T-helper 1 cell treated with Interleukin-12 subunit alpha and Interleukin-12 subunit beta and Interleukin-4 antibody, amounts not matched to agents 30 ng/mL and 1 ng/mL, for 36 hours (primary cell): ENCODE results near the gene ACSS1. TPM values are rescaled to one million over a fixed set of nuclear protein-coding genes. Genes with fewer than 3 reads are reported as not detected.

Source experiments
- intact Hi-C: fragments of 100-400 bp; cut with micrococcal nuclease; formaldehyde crosslinking; loops from one replicate; pipeline ENCODE4 v1.15.1; 2024
- total RNA-seq: library from RNA; stranded (reverse); gene quantifications from 2 replicates; pipeline ENCODE4 v1.2.3, GENCODE V29; 2022

Gene ACSS1
- total RNA-seq, 1 donor from 2014 or later = 25.9 TPM

DNA sequence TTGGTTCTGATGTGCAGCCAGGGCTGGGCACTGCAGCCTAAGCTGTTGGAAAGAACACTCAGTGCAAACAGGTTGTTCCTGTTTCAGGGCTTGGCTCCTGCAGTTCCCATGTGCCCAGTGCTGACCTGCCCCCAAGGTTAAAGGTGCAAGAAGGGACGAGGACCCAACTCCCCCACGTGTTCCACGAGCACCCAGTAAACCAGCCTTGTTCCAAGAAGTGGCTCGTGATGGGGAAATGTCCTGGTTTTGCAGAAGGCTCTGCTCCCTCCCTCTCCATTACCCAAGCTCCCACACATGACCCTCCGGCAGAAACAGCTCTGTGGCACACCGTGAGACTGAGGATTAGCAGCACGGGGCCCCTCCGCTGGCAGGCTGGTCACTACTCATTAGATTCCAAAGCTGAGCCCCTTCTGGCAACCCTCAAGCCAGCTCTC, 9.4 kb downstream of the ACSS1 start:
- intact Hi-C loops = no loop called here

DNA sequence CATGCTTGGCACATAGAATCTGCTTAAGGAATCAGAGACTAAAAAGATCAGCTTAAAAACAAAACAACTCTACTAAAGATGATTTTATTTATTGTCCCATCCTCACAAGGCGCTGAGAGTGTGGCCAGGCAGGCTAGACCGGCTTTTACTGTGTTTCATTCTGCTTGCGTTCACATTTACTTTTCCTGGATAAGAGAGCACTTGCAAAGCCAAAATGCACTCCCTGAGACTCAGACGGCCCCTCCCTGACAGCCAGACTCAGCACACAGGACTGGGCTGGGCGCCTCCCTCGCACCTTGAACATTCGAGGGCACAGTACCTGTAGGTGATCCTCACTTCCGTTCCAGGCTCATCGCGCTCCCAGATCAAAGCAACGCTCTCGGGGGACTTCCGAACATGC, 10.2 kb downstream of the ACSS1 start:
- intact Hi-C loops = no loop called here

DNA sequence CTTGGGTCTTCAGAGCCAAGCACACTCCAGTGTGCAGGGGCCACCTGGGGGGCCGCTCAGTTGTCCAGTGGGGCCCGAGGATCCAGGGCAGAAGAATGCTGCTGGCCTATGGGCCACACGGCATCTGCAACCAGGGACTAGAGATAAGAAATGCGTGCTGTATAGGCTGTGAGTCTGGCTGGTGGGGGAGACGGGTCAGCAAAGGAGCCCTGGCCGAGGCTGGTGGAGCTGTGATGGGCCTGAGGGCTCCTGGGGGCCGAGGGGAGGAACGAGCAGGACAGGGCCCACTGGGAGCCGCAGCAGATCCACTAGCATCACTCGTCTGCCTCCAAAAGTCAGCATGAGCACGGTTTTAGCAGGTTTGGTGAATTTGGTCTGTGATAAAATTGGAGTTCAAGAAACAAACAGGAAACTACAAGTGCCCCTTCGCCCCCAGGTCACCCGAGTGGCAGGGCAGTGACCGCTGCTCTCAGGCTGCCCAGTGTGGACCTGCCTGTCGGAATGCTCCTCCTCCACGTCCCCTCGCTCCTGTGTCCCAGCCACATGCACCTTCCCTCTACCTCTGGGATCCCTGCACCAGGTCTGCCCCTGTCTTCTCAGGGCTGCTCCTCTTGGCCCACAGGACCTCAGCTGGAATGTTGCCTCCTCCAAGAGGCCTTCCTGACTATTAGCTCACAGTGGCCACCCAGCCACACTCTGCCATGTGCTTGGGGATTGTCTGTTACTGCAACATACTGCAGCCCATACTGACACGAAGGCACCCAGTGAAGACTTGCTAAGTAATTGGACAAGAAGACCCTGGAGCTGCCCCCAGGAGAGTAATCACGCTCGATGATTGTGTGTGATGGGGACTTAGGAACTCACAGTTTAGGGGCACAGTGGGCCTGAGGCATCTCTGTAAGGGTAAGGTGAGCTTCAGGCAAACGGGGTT, 10.9 kb downstream of the ACSS1 start:
- intact Hi-C loops = no loop called here

DNA sequence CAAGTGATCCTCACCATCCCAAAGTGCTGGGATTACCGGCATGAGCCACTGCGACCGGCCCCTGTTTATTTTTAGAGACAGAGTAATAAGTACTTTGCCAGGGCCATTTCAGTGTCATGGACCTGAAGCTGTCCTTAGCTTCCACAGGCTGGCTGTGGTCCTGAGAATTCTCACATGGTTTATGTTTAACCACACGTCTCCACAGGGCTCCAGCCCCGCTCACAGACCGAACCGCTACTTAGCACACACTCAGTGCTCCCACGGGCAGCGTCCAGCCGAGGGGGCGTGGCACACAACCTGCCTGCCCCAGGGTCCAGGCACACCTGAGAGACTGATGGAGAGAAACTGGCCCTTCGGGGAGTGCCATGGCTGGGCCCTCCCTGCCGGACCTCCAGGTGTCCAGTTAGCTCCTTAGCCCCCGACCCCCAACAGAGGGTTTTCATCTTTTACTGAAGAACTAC, 11.7 kb downstream of the ACSS1 start:
- intact Hi-C loops = no loop called here

DNA sequence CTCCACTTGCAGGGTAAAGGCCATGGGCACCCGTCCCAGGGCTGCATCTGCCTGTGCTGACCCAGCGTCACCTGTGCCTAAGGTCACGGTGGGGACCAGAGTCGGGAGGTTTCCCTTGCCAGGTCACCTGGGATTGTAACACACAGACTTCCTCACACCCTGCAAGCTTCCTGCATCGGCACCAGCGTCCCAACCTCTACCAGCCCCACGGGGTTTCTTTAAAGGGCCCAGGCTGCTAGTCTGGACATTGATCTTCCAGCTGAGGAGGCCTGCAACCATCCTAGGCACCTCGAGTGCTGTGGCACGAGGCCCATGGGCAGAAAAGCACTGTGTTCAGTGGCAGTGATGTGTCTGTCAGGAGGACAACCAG, 12.6 kb downstream of the ACSS1 start:
- intact Hi-C loops = no loop called here

DNA sequence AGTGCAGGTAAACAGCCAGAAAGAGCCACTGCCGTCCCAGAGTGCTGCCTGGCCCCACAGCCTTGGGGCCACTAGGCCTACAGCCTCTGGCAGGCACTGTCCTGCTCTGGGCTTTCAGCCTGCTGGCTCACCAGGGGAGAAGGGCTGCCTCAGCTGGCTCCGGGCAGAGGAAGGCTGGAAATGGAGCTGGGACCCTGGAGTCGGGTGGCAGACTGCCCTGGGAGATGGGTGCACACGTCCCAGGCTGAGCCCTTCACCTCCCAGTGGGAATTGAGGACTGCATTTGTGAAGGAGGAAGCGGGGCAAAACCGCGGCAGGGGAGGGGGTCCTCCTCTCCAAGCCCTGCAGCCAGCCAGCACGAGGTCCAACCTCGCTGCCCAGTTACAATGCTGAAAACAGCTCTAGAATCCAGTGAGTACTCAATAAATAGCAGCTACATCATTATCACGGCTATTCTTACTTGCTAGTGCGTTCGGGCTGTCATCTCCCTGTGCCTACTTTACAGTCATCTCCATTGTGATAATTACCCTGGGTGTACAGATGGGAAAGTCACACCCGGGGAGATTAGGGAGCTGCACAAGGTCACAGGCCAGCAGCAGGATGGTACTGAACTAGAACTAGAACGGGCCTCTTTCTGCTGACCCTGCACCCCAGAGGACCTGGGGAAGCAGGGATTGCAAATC, 13.1 kb downstream of the ACSS1 start:
- intact Hi-C loops = no loop called here

DNA sequence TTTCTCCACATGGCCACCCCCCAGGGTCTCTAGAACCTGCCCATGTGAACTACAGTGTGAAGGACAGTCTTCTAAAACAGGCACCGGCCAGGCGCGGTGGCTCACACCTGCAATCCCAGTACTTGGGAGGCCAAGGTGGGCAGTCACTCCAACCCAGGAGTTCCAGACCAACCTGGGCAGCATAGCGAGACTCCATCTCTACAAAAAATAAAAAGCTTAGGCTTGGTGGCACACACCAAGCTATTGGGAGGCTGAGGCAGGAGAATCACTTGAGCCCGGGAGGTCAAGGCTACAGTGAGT, 13.7 kb downstream of the ACSS1 start:
- intact Hi-C loops = no loop called here

DNA sequence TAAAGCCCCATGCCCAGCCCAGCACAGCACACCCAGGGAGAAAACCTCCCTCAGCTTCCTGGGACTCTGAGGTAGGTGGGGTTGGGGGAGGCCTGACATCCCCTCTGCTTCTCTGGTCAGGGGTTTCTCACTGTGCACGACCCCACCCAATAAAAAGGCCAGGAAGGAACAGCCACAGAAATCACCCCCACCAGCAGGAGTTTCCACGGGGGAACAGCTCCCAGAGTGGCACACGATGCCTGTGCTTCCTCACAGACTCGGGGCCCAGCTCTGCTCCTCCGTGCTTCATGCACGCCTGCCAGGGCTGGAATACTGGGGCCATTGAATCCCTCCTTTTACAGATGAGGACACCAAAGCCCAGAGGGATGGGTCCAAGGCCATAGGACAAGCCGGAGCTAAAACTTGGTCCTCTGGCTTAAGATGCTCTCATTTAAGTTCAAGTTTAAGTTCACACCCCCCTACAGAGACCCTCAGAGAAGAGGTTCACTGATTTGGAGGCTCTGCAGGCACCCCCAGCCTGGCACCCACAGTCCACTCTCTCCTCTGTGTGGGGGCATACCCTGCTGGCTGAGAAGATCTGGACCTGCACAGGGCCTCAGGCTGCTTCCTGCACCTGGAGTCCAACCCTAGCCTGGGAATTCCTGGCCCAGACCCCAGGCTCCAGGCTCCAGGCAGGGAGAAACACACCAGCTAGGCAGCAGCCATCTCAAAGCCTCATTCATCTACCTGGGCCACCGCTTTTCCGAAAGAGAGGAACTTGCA, 14.3 kb downstream of the ACSS1 start:
- intact Hi-C loops = loop anchor here (1.0 kb wide), 1 partner anchor 14 kb away; no protein-coding TSS in a partner anchor

DNA sequence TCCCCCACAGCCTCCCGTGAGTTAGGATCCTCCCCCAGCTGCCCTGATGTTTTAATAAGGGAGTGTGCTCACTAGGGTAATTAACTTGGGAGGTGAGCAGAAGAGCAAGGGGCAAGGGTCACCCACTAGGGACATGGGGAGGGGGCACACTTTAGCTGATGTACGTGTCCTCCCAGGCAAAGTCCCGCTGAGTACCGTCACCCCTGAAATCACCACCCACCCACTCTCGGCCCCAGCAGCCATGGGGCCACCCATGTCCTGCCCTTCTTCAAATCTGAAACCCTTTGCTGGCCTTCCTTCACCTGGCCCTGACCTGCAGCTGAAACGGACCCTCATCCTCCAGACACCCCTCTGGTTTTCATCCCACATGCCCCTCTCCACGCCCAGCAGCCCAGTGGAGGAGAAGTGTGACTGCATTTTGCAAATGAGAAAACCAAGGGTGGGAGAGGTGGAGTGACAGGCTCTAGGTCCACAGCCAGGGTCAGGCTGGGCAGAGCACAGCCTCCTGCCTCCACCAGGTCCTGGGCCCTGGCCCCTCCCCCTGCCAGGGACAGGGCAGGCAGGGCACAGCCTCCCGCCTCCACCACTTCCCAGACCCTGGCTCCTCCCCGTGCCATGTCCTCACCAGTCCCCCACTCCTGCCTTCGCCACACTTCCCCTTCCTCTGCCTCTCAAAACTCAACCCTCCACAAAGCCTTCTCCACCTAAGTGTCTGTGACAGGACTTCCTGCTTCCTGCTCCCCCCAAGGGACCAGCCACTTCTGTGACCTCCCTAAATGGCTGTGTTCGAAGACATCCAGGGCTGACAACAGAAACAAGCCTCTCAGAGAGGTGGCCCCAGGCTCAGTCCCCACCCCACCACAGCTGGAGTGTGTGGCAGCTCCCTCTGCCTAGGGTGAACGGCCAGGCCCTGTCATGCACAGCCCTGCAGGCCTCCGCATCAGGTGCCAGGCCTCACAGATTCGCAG, 15.1 kb downstream of the ACSS1 start:
- intact Hi-C loops = loop anchor here (1.0 kb wide), 1 partner anchor 14 kb away; no protein-coding TSS in a partner anchor

DNA sequence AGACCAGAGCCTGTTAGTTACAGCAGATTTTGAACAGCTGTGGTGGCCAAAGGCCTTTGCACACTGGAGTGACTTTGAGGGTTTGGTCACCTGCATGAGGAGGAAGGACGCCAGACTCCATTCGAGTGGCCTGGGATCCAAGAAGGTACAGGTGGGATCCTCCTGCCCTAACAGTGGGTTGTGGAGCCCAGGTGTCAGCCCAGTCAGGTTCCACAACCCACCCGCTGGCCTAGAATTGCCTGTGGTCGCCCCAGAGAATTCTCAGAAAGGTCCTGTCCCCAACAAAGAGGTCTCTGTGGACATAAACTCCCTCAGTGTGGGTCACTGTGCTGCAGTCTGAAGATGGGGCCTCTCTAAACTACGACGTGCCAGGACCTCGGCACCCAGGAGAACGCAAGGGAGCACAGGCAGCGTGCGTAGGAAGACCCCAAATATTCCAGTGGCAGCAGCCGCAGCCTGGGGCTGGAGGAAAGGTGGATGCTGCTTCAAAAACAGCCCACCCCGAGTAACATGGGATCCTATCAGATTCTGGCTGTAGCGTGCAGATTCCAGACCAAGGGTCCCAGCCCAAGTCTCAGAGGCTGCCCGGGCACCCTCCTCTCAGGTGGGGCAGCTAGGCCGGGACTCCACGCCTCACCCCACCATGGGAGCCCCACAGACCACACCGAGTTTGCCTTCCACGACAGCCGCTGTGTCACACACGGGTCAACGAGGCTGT, 16.0 kb downstream of the ACSS1 start:
- intact Hi-C loops = no loop called here

DNA sequence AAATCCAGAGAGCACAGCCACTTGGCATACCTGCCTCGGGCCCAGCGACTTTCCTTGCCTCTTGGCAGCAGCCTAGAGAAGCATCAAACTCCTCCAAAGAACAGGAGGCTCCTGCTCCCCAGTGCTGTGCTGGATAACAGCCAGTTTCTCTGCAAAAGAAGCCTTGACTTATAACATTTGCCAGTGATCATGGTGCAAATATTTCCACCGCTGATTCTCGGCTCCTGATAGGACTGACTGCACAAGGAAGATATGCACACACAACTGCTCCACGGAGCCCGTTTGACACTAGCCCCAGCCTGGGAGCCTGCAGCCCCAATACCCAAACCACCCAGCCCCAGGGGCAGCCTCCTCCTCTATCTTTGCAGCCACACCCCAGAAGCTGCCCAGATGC, 17.5 kb downstream of the ACSS1 start:
- intact Hi-C loops = no loop called here

DNA sequence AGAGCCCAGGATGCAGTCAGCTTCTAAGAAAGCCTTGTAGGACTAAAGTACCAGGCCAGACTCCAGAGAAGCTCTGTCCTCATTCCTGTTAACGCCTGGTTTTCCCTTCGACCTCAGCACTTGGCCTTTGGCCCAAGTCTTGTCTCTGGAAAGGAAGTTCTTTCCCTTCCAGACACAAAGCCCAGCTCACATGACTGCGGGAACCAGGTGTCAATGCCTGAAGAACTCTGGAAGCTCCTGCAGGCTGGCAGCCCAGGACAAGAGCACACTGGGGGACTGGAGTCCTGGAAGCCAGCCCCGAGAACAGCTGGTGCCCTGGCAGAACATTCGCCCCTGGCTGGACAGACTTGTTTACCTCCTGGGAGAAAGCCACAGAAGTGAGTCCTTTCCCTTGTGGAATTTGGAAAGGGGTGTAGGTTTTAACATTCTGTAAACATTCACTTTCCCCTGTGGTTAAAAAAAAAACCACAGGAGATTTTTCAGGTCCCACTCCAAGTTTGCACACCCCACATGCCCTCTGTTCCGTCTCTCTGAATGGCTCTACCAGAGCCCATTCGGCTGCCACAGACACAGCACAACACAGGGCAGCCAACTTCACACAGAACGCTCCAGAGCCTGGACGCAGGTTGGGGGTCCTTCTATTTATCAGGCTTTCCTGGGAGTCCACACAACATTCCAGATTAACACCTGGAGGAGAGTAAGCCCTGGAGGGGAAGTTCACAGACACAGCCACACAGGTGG, 18.1 kb downstream of the ACSS1 start:
- intact Hi-C loops = no loop called here

DNA sequence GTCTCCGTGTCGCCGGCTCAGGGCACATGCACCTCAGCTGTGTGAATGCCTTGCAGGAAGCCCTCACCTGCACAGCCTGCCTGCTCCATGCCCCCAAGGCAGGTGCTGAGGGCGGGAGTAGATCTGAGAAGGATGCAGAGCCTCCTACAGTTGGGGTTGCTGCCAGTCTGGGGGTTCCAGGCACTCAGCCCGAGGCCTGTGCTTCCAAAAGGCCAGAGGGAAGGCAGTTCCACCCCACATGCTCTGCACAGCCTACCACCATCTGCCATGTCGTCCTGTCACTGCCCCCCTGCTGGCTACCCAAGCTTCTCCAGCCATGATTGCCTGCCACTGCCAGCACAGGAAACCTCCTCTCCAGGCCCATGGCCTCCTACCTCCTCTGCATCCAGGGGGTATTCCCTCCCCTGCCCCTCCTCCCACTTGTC, 19.3 kb downstream of the ACSS1 start:
- intact Hi-C loops = no loop called here

DNA sequence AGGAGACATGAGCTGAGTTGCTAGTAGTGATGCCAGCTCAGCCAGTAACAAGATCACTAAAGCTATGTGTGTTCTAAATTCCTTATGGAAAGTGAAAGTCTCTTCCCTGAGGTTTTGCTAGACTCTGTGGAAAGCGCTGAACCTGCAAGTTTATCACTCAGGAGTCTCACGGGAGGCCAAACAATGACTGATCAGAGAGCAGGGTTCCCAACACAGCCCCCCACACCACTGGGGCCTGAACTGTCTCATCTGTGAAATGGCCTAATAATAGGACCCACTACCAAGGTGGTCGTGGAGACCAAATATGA, 19.9 kb downstream of the ACSS1 start:
- intact Hi-C loops = no loop called here

DNA sequence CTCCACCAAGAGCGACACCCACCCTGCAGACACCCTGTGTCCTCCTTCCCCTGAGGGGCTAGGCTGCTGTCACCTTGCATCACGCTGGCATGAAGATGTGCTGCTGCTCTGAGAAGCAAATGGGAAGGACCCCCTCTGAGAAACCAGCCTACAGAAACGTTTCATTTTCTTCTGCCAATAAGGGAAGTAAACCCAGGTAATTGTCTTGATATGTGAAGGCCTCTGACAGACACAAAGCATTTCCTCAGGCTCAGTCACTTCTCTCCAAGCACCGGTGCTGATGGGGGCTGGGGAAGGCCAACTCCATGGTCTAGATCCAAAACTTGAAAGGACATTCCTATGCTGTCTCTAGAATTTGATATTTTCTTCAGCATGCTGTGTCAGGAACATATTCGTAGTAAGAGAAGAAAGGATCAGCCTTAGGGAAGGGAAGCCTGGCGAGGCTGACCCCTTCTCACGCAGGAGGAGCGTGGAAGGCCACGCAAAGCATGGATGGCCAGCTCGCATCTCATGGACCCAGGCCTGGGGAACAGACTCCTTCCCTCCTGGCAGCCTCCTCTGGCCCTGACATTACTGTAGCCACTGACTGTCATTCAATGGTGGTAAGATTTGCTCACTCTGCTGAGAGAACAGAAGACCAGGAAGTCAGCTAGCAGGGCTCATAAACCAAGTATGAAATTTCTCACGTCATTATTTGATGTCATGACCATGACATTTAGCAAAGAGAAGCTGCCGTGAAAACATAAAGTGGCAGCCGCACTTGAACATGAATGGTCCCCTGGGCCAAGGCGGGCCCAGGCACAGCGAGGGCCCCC, 20.4 kb downstream of the ACSS1 start:
- intact Hi-C loops = no loop called here

DNA sequence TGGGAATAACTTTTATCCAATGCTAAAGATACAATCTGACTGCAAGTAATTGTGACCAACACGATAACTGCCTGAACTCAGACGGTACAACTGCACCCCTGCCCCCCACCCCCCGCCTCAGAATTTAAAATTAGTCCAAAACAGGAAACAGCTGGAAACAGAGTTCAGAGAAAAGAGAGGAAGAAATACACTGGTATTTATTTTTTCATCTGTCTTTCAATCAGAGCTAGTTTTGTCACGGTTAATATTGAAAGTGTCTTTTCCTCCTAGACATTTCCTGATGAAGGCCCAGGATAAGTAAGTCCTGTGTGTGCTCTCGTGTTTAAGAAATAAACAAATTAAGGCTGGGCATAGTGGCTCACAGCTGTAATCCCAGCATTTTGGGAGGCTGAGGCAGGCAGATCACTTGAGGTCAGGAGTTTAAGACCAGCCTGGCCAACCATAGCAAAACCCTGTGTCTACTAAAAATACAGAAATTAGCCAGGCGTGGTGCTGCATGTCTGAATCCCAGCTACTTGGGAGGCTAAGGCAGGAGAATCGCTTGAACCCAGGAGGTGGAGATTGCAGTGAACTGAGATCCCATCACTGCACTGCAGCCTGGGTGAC, 21.5 kb downstream of the ACSS1 start:
- intact Hi-C loops = no loop called here

DNA sequence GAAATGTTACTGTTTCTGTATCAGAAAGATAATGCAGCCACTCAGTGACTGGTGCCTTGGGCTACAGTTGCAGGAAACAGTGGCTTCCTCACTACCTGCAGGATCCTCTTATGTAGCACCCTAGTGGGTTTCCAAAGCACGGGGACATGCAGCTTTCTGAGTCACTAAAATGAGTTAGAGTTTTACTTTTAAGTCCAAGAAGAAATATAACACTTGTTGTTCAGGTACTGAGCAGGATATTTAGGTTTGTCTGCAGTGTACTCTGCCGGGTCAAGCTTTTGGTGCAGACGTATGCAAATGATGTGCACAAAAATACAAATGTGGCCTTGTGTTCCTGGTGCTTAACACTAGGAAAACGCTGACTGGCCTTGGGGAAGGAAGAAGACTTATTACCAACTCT, 22.0 kb downstream of the ACSS1 start:
- intact Hi-C loops = no loop called here

DNA sequence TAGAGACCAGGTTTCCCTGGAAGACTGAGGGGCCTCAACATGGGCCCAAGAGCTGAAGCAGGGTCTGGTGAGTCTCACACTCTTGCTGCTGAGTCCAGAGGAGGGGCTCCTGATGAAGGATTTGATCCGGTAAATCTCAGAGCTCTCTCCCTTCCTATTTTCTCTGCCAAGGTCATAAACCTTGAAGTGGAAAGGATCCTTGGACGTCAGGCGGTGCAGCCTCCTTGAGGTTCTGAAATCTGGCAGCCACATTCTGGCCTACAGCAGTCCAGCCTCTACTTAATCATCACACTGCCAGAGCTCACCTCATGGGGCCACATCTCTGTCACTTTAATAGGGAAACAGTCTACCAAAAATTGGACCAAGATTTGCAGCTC, 24.0 kb downstream of the ACSS1 start:
- intact Hi-C loops = no loop called here
